DOHH2 (cell line): ENCODE data around the gene SRR.

ENCODE experiments used
- H3F3A ChIP-seq: fragments of 200-600 bp; sonication (generic), shearing (Covaris generic); 2 replicates; pipeline ENCODE4 v1.6.0; 2016; ENCODE audit warnings: antibody characterized with exemption, mild to moderate bottlenecking; ENCODE audit not compliant: control insufficient read depth, insufficient read depth
- H3K27ac ChIP-seq: fragments of 200-600 bp; sonication (generic); 2 replicates; pipeline ENCODE4 v1.5.1; 2014; ENCODE audit warnings: low read depth, mild to moderate bottlenecking, low read length, moderate library complexity
- H3K27me3 ChIP-seq: fragments of 200-600 bp; sonication (generic); 2 replicates; pipeline ENCODE4 v1.6.1; 2014; ENCODE audit warnings: mild to moderate bottlenecking, low read length, mixed read lengths; ENCODE audit not compliant: control insufficient read depth
- H3K36me3 ChIP-seq: fragments of 200-600 bp; sonication (generic); 2 replicates; pipeline ENCODE4 v1.6.1; 2014; ENCODE audit warnings: mild to moderate bottlenecking, low read length, moderate library complexity, mixed read lengths; ENCODE audit not compliant: control insufficient read depth
- H3K4me1 ChIP-seq: fragments of 200-600 bp; sonication (generic); 2 replicates; pipeline ENCODE4 v1.6.1; 2014; ENCODE audit warnings: mild to moderate bottlenecking, low read length, mixed read lengths; ENCODE audit not compliant: control insufficient read depth
- H3K4me2 ChIP-seq: fragments of 200-600 bp; sonication (generic); 2 replicates; pipeline ENCODE4 v1.6.0; 2014; ENCODE audit warnings: mild to moderate bottlenecking, low read length, moderate library complexity
- H3K4me3 ChIP-seq: fragments of 200-600 bp; sonication (generic); 2 replicates; pipeline ENCODE4 v1.5.1; 2014; ENCODE audit warnings: mild to moderate bottlenecking, low read length, mixed read lengths
- H3K79me2 ChIP-seq: fragments of 200-600 bp; sonication (generic); 2 replicates; pipeline ENCODE4 v1.6.1; 2014; ENCODE audit warnings: mild to moderate bottlenecking, low read length, mixed read lengths; ENCODE audit not compliant: control insufficient read depth
- H3K9me2 ChIP-seq: fragments of 200-600 bp; sonication (generic); replicated peaks from 2 replicates; pipeline ENCODE4 v1.6.1; 2014; ENCODE audit warnings: mild to moderate bottlenecking, low read length, mixed read lengths; ENCODE audit not compliant: control insufficient read depth
- H3K9me3 ChIP-seq: fragments of 200-600 bp; sonication (generic); 2 replicates; pipeline ENCODE4 v1.6.1; 2014; ENCODE audit warnings: antibody characterized with exemption, low read length, mixed read lengths; ENCODE audit not compliant: control insufficient read depth, insufficient read depth
- H4K20me1 ChIP-seq: fragments of 200-600 bp; sonication (generic); 2 replicates; pipeline ENCODE4 v1.6.0; 2014; ENCODE audit warnings: low read depth, mild to moderate bottlenecking, antibody characterized with exemption, low read length, moderate library complexity; ENCODE audit not compliant: control insufficient read depth, insufficient read depth
- EZH2phosphoT487 ChIP-seq: fragments of 200-600 bp; sonication (generic); IDR thresholded peaks from 2 replicates; pipeline ENCODE4 v1.6.1; 2017; ENCODE audit warnings: borderline replicate concordance, mild to moderate bottlenecking, antibody characterized with exemption, low read length, moderate library complexity, mixed read lengths
- TF ChIP-seq, protein P1 (sequence below): fragments of 200-600 bp; sonication (generic); IDR thresholded peaks from one replicate; pipeline ENCODE4 v1.5.1; 2014; ENCODE audit warnings: antibody characterized with exemption, mild to moderate bottlenecking, low read depth, low read length; ENCODE audit not compliant: poor library complexity, severe bottlenecking

Gene SRR

DNA sequence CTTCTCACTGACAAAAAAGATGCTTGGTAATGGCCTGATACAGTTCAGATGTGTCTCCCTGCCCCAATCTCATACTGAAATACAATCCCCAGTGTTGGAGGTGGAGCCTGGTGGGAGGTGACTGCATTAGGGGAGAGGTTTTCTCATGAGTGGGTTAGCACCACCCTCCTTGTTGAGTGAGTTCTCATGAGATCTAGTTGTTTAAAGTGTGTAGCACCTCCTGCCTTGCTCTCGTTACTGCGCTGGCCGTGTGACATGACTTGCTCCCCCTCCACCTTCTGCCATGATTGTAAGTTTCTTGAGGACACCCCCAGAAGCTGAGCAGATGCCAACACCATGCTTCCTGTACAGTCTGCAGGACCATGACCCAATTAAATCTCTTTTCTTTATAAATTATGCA lies 27.6 kb downstream of the SRR start:
- Histone ChIP-seq H3K4me2 (no peak overlapping the region), H3K9me2 (no peaks in the 10 kb centered on the region), H3F3A (0 out of 2 replicates have a peak, but pooled peaks cover 4% of the 10 kb centered on the region), H3K4me3 (no peak overlapping the region), H3K4me1 (peaks cover 24% of the 10 kb centered on the region), H3K36me3 (peaks cover 93% of the 10 kb centered on the region), H3K9me3 (no peaks in the 10 kb centered on the region), H3K79me2 (peaks cover 73% of the 10 kb centered on the region), H4K20me1 (peaks cover 8% of the 10 kb centered on the region), H3K27me3 (no peaks in the 10 kb centered on the region), H3K27ac (no peak overlapping the region)
- no peak for TF ChIP-seq EZH2phosphoT487
- TF ChIP-seq, protein P1, sequence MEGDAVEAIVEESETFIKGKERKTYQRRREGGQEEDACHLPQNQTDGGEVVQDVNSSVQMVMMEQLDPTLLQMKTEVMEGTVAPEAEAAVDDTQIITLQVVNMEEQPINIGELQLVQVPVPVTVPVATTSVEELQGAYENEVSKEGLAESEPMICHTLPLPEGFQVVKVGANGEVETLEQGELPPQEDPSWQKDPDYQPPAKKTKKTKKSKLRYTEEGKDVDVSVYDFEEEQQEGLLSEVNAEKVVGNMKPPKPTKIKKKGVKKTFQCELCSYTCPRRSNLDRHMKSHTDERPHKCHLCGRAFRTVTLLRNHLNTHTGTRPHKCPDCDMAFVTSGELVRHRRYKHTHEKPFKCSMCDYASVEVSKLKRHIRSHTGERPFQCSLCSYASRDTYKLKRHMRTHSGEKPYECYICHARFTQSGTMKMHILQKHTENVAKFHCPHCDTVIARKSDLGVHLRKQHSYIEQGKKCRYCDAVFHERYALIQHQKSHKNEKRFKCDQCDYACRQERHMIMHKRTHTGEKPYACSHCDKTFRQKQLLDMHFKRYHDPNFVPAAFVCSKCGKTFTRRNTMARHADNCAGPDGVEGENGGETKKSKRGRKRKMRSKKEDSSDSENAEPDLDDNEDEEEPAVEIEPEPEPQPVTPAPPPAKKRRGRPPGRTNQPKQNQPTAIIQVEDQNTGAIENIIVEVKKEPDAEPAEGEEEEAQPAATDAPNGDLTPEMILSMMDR = no peak

GRCh38 chr17:2335726-2336214 lies 32.0 kb downstream of the SRR start:
- Histone ChIP-seq H3K79me2 (peaks cover 66% of the 10 kb centered on the region), H3K27ac (peak overlapping the region; percentile 60), H3K4me1 (peaks cover 38% of the 10 kb centered on the region), H3K36me3 (peaks cover 53% of the 10 kb centered on the region), H3K4me3 (peak overlapping the region; percentile 84), H3K27me3 (no peaks in the 10 kb centered on the region), H4K20me1 (peaks cover 4% of the 10 kb centered on the region), H3K9me3 (no peaks in the 10 kb centered on the region), H3K9me2 (no peaks in the 10 kb centered on the region), H3F3A (peaks cover 9% of the 10 kb centered on the region; the same call in 1 of the 2 replicates), H3K4me2 (peak overlapping the region; percentile 99)
- TF ChIP-seq, protein P1 = no peak
- no peak for TF ChIP-seq EZH2phosphoT487

GRCh38 chr17:2336215-2336851 lies 32.6 kb downstream of the SRR start, which contains the start of gene TSR1:
TSS of gene TSR1 (minus strand) at chr17:2336457. CDS start at chr17:2336427, 30 bp downstream.
- Histone ChIP-seq H3K4me3 (peak within 1 kb of the TSS; percentile 84), H3K4me2 (peak within 1 kb of the TSS; percentile 99), H3K9me3 (no peaks in the 10 kb centered on the region), H3K79me2 (peaks cover 61% of the 10 kb centered on the region), H3K4me1 (peaks cover 38% of the 10 kb centered on the region), H3K27ac (peak within 1 kb of the TSS; percentile 60), H3K27me3 (no peaks in the 10 kb centered on the region), H3K9me2 (no peaks in the 10 kb centered on the region), H3K36me3 (peaks cover 48% of the 10 kb centered on the region), H3F3A (peaks cover 9% of the 10 kb centered on the region; the same call in 1 of the 2 replicates), H4K20me1 (peaks cover 3% of the 10 kb centered on the region)
- no peak for TF ChIP-seq EZH2phosphoT487
- TF ChIP-seq, protein P1 = peak; percentile 20
